Uterus (tissue), 4 donors: ENCODE results near the gene SLC12A1. TPM values are rescaled to one million over a fixed set of nuclear protein-coding genes. Genes with fewer than 3 reads are reported as not detected.

Experiments
- DNase-seq, 2 donors: peaks; one replicate each; pipeline ENCODE4 v3.0.0-alpha.2; 2019 to 2020
- H3K27ac ChIP-seq, 2 donors: fragments of 200-600 bp; sonication (generic); 1 replicate in 1 of 2; 2 replicates in 1 of 2; pipeline ENCODE4 v1.5.1; 2016 to 2018
- H3K27me3 ChIP-seq, 2 donors: fragments of 200-600 bp; sonication (generic); one replicate each; pipeline ENCODE4 v1.5.1; 2018 to 2019; ENCODE audit warnings: control low read depth in 1 of 2
- H3K36me3 ChIP-seq, 2 donors: fragments of 200-600 bp; sonication (generic); one replicate each; pipeline ENCODE4 v1.5.1; 2019; ENCODE audit warnings: control low read depth in 1 of 2
- H3K4me1 ChIP-seq, 2 donors: fragments of 200-600 bp; sonication (generic); one replicate each; pipeline ENCODE4 v1.5.1; 2018 to 2019; ENCODE audit warnings: control low read depth in 1 of 2
- H3K4me3 ChIP-seq, 2 donors: fragments of 200-600 bp; sonication (generic); 1 replicate in 1 of 2; 2 replicates in 1 of 2; pipeline ENCODE4 v1.5.1; 2018 to 2019; ENCODE audit warnings: mild to moderate bottlenecking in 1 of 2
- H3K9me3 ChIP-seq, 2 donors: fragments of 200-600 bp; sonication (generic); one replicate each; pipeline ENCODE4 v1.5.1; 2019; ENCODE audit warnings: control low read depth in 1 of 2
- POLR2A ChIP-seq, 2 donors: fragments of 450-650 bp; IDR thresholded peaks; one replicate each; pipeline ENCODE4 v1.6.1; 2016; ENCODE audit warnings: antibody characterized with exemption in 2 of 2, mild to moderate bottlenecking in 1 of 2, moderate library complexity in 1 of 2
- intact Hi-C: fragments of 100-400 bp; cut with DNase I; formaldehyde crosslinking; loops from one replicate; pipeline ENCODE4 v1.15.1; 2023; ENCODE audit warnings: low total_unique reads
- small RNA-seq: library from RNA; depleted of rRNA; stranded (forward); fragments of <200 nt; gene quantifications from one replicate; pipeline ENCODE3, GENCODE V24; 2016
- total RNA-seq, 4 donors: library from RNA; depleted of rRNA in 3 of 4; stranded (reverse); fragments of >200 nt in 3 of 4; gene quantifications; one replicate each; pipeline versions ENCODE4 v1.1.0 to v1.2.4, GENCODE V29; 2014 to 2023
- TF ChIP-seq, protein P1 (sequence below), 4 experiments: fragments of 200-600 bp in 2 of 4; fragments of 450-650 bp in 2 of 4; sonication (generic) in 2 of 4; IDR thresholded peaks; one replicate each; pipeline ENCODE4 v1.5.1; 2016 to 2019; ENCODE audit warnings: antibody characterized with exemption in 4 of 4, mild to moderate bottlenecking in 2 of 4, moderate library complexity in 1 of 4
- donor health status: DM: yes; HTN: yes; CAD: no.

Gene SLC12A1
- total RNA-seq, 4 donors from 2014 or later: 0.41 TPM; not detected in 3

GRCh38 chr15:48352474-48353072 lies 146.5 kb downstream of the SLC12A1 start:
- no peaks in the 10 kb centered on the region for H3K9me3 ChIP-seq
- DNase-seq: peak; percentile 27 to 55
- H3K27me3 ChIP-seq: no peaks in the 10 kb centered on the region
- no peak overlapping the region for H3K4me3 ChIP-seq
- no peaks in the 10 kb centered on the region for H3K36me3 ChIP-seq
- intact Hi-C loops: no loop called here
- H3K27ac ChIP-seq: no peak overlapping the region
- H3K4me1 ChIP-seq: no peaks in the 10 kb centered on the region
- no peak for TF ChIP-seq POLR2A (IDR thresholded peaks at IDR 0.05)
- TF ChIP-seq, protein P1, sequence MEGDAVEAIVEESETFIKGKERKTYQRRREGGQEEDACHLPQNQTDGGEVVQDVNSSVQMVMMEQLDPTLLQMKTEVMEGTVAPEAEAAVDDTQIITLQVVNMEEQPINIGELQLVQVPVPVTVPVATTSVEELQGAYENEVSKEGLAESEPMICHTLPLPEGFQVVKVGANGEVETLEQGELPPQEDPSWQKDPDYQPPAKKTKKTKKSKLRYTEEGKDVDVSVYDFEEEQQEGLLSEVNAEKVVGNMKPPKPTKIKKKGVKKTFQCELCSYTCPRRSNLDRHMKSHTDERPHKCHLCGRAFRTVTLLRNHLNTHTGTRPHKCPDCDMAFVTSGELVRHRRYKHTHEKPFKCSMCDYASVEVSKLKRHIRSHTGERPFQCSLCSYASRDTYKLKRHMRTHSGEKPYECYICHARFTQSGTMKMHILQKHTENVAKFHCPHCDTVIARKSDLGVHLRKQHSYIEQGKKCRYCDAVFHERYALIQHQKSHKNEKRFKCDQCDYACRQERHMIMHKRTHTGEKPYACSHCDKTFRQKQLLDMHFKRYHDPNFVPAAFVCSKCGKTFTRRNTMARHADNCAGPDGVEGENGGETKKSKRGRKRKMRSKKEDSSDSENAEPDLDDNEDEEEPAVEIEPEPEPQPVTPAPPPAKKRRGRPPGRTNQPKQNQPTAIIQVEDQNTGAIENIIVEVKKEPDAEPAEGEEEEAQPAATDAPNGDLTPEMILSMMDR (IDR thresholded peaks at IDR 0.05): peak; percentile 65 to 76 (median 70)

Small RNAs within 50 kb of the gene (small RNA-seq; reads per million reads assigned to genes)
- gene RF00019: not detected

Other genes starting within 250 kb of the SLC12A1 start
- gene SLC24A5, start 85.3 kb upstream of the SLC12A1 start, total RNA-seq: under 1 TPM in 1 of 4 donors, not detected in 3; 0.29 TPM
- gene MYEF2, start 28.0 kb upstream of the SLC12A1 start, total RNA-seq: 10 to 100 TPM in 3 of 4 donors, 1 to 10 TPM in 1; 2.6 to 65.3 (median 35.5) TPM
- not detected for gene CTXN2, start 14.6 kb upstream of the SLC12A1 start, total RNA-seq
- gene DUT, start 125.1 kb downstream of the SLC12A1 start, total RNA-seq: 100 to 1,000 TPM in 3 of 4 donors, 10 to 100 TPM in 1; 67.1 to 235 (median 171) TPM